Prostate gland (tissue), 2 donors: ENCODE measurements around the gene RFX7.

Experiments used
- POLR2A ChIP-seq: fragments of 450-650 bp; IDR thresholded peaks from one replicate; pipeline ENCODE4 v1.6.1; 2016; ENCODE audit warnings: antibody characterized with exemption, mild to moderate bottlenecking
- POLR2AphosphoS5 ChIP-seq: sonication (generic); formaldehyde crosslinking; IDR thresholded peaks from one replicate; pipeline ENCODE4 v1.6.1; 2017; ENCODE audit warnings: antibody characterized with exemption
- TF ChIP-seq, protein P1 (sequence below), 4 experiments: fragments of 200-600 bp in 2 of 4; fragments of 450-650 bp in 2 of 4; sonication (generic) in 2 of 4; IDR thresholded peaks; 1 replicate in 3 of 4; 2 replicates in 1 of 4; pipeline ENCODE4 v1.5.1; 2016 to 2019; ENCODE audit warnings: antibody characterized with exemption in 4 of 4, mild to moderate bottlenecking in 2 of 4, moderate library complexity in 2 of 4

- TF ChIP-seq, protein P1, sequence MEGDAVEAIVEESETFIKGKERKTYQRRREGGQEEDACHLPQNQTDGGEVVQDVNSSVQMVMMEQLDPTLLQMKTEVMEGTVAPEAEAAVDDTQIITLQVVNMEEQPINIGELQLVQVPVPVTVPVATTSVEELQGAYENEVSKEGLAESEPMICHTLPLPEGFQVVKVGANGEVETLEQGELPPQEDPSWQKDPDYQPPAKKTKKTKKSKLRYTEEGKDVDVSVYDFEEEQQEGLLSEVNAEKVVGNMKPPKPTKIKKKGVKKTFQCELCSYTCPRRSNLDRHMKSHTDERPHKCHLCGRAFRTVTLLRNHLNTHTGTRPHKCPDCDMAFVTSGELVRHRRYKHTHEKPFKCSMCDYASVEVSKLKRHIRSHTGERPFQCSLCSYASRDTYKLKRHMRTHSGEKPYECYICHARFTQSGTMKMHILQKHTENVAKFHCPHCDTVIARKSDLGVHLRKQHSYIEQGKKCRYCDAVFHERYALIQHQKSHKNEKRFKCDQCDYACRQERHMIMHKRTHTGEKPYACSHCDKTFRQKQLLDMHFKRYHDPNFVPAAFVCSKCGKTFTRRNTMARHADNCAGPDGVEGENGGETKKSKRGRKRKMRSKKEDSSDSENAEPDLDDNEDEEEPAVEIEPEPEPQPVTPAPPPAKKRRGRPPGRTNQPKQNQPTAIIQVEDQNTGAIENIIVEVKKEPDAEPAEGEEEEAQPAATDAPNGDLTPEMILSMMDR (IDR thresholded peaks at IDR 0.05) = no peak
- TF ChIP-seq POLR2AphosphoS5 = no peak
- no peak for TF ChIP-seq POLR2A
These were observed 95.6 kb downstream of the RFX7 start for GRCh38 chr15:56148064-56148463.
